GM18867 (cell line): Measurements from ENCODE around the gene FSTL3.
"Not testable (repeated sequence)": the region's sequence is repeated elsewhere in the genome, so short reads cannot be mapped to it uniquely, and the experiment has no call there.

Experiments used
- ATAC-seq: cut with Tn5 transposase; IDR thresholded peaks from one replicate; pipeline ENCODE4 v1.9.1; 2021; ENCODE audit warnings: mild to moderate bottlenecking, moderate library complexity; ENCODE audit not compliant: unreplicated experiment

FSTL3 gene

DNA sequence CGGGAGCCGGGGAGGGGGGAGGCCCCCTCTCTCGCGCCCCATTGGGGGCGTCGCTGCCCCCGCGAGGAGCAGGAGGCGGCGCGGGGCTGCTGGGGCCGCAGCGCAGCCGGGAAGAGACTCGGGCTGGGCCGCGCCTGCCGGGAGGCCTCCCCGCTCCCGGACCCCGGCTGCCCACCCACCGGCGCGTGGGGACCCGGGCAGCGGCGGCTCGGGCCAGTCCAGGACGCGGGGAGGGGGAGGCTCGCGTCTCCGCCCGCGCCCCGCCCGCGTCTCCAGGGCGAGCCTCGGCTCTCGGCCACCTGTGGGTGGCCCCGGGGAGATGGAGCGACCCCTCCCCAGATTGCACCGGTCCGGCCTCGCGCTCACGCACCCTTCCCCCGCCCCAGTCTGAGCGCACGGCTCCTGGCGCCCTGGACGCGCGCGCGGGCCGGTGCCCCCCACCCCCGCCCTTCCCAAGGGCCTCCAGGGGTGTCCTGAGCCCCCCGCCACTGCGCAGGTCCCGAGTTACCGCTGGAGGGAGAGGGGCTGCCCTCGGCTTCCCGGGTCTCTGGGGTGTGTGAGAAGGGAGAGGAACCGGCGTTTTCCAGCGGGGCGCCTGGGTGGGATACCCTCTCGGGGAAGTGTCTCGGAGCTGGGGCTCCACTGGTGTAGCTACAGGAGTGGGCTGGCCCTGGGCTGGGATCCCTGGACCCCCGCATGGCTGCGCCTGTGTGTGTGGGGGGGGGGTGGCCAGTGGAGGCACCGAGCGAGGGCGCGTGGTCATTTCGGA lies 33.2 kb downstream of the FSTL3 start:
- ATAC-seq, result no peak

DNA sequence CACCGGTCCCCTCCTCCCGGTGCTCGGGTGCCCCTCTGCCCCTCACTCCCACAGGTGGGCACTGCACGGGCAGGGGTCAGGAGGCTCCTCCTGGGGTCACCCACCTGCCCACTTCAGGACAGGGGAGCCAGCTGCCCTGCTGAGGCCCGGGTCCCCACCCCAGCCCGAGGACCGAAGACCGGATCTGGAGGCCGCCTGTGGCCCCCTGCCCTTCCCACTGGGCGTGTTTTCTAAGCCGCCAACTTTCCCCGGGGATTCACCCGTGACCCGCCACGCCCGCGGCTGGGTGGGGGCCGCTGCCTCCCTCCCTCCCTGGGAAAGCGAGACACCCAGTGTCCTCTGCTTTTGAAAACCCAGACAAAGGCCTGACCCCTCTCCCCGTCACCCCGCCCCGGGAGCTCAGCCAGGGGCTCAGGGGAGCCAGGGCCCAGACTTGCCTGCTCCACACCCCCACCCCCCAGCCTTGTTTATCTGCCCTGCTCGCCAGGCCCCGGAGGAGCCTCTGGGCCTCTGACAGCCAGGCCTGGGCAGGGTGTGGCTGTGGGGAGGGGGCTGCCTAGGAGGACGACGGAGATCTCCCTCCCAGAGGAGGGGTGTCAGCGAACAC lies 33.9 kb downstream of the FSTL3 start:
- no peak for ATAC-seq

DNA sequence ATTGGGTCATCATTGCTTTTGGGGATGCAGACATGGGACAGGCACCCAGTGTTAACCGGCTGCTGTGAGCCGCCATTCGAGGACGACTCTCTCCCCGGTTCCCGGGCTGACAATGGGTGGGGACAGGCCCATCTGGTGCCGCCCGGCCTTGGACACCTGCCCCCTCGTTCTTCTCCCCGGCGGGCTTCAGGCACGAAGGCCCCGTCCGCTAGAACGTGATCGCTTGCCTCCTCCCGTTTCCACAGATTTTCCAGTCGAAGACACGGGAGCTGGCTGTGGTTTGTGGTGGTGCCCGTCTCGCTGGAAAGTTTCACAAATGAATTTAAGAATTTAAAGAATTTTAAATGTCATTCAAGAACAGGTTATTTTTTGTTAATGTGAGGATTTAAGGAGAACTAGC lies 34.6 kb downstream of the FSTL3 start:
- ATAC-seq, result no peak

GRCh38 chr19:711254-711653 lies 35.1 kb downstream of the FSTL3 start:
- ATAC-seq, result no peak

DNA sequence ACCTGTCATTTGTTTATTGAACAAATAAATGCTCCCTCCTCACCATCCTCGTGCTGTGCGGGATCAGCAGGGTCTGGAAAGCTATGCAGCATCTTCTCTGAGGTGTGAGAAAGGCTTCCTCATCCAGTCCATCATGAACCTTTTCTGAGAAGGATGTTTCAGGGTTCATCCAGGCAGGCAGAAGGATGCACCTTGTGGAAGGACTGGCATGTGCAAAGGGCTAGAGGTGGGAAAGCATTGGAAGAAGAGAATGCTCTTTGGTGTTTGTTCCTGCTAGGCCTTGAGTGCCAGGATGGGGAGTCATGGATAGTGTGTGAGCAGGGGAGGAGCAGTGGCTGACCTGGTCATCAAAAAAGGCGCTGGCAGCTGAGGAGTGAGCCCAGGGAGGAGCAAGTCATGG lies 39.2 kb downstream of the FSTL3 start:
- no peak for ATAC-seq

- ATAC-seq, result no peak
These were observed 42.2 kb downstream of the FSTL3 start for GRCh38 chr19:718251-718951.

DNA sequence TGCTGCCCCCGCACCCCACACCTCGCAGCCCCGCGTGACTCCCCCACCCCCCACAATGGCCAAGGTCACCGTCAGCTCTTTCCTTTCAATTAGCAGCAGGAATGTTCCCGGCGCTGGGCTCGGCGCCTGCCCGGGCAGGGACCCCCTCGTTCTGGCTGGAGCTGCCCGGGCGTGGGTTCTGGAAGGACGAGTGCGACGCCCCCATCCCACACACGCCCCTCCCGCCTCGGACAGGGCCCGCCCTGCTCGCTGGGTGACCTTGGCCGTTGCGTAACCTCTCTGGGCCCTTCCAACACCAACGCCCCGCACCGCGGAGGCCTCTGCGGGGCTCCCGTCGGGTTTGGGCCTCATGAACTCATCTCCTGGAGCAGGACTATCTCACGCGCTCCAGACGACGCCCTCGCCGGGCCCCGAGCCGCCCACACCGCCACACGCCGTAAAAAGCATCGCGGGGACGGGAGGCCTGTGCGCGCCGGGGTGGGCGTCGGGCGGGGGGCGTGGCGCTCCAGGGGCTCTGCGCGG lies 42.9 kb downstream of the FSTL3 start:
- ATAC-seq, result no peak

DNA sequence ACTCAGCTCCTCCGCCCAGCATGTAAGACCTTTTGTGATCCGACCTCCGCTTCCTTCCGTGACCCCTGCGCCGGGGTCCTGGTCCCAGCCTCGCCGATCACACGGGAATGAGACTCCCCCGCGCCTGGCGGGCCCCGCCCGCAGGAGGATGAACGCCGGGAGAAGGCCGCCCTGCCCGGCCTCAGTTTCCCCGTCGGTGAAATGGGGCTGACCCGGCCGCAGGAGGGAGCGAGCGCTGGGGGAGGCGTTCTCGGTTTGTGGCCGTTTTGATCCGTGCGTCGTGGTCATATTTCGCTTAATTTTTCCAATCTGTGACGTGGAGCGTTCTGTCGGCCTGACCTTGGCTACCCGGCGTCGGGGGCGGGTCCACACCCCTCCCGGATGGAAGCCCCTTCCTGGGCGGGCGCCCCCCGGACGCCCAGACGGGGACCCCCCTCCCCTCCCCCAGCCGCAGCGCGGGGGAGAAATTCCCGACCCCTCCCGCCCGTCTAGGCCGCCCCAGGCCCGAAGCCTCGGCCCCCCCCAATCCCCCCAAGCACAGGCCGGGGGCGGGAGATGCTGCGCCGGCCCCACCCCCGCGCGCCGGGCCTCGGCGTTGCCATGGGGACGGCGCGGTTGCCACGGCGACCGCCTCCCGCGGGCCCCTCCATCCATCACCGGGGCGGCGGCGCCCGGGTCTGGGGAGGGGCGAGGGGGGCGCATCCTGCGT lies 43.6 kb downstream of the FSTL3 start:
- ATAC-seq, result no peak

- no peak for ATAC-seq
These were observed 44.4 kb downstream of the FSTL3 start for GRCh38 chr19:720345-721160.

- no peak for ATAC-seq
These were observed 46.4 kb downstream of the FSTL3 start for GRCh38 chr19:722553-723101.

GRCh38 chr19:723247-723646 lies 47.1 kb downstream of the FSTL3 start:
- no peak for ATAC-seq

DNA sequence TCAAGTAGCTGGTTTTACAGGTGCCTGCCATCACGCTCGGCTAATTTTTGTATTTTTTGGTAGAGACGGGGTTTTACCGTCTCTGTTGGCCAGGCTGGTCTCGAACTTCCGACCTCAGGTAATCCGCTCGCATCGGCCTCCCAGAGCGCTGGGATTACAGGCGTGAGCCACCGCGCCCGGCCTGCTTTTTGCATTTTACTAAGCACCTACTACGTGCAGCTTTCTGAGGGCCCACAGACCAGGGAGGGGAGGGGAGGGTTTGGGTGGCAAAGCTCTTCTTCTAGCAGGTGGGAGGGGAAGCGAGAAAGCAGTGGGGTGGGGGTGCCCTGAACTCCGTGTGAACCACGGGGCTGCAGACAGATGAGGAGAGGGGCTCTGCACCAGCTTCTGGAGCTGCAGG lies 47.5 kb downstream of the FSTL3 start:
- ATAC-seq, result no peak

DNA sequence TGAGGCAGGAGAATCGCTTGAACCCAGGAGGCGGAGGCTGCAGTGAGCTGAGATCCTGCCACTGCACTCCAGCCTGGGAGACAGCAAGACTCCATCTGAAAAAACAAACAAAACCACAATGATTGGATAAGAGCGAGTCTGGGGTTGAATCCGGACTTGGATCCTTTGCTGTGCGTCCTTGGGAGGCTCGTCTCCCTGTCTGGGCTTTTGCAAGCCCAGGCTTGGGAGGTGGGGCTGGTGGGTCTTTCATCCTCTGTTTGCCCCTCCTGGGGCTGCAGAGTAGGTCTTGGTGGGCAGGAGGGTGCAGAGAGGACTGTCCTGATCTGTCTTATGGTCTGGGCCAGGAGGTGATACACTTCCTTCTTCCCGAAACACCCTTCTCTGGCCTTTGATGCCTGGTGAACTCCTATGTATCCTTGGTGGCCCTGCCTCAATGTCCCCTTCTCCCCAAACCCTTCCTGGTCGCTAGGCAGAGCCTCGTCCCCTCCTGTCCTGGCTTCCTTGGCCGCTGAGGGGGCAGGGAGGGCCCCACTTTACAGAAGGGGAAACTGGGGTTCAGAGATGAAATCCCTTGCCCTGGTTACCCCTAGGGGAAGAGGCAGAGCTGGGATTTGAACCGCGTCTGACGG lies 49.4 kb downstream of the FSTL3 start:
- ATAC-seq, result no peak

- ATAC-seq, result no peak
These were observed 51.1 kb downstream of the FSTL3 start for GRCh38 chr19:726993-727956.

DNA sequence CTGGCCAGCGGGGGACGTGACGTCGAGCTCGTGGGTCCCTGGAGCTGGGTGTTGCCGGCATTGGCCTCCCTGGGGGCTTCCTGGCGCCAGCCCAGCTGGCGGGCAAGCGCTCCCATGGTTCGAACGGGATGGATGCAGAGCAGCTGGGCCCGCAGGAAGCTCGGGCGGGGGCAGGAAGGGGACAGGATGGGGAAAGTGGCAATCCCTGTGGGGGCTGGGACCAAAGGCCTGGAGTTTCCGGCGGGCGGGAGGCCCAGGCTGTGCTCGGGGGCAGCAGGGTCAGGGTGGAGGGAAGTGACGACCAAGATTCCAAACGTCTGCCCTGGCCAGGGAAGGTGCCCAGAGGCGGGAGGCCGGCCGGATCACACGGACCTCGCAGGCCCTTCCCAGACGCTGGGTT lies 51.8 kb downstream of the FSTL3 start:
- ATAC-seq, result no peak

GRCh38 chr19:729564-729963 lies 53.4 kb downstream of the FSTL3 start:
- not testable (repeated sequence) for ATAC-seq

DNA sequence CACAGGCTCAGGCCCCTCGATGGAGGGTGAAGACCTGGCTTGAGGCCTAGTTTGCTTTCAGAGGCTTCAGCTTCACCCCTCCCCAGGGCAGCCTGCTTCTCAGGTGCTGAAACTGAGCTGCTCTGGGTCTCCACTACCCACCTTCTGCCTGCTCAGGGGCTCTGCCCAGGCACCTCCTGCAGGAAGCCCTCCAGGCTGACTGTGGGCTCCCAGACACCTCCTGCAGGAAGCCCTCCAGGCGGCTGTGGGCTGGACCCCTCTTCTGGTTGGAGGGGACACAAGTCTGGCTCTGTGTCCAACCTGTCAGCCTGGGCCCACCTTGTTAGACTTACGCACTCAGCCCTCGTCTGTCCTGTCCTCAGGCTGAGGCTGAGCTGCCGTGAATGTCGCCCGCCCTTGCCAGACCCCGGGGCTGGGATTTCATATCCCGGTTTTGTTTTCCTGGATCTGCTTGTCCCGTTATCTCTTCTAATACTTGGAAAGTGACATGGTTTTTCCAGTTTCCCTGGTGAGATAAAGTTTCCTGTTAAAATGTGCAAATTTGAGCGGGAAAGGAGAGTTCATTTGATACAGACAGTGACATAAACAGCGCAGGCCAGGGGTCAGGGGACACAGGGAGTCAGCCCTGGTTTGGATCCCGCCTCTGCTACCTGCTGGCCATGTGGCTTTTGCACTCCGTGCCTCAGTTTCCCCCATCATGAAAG lies 53.9 kb downstream of the FSTL3 start:
- ATAC-seq, result no peak

GRCh38 chr19:731000-731399 lies 54.8 kb downstream of the FSTL3 start:
- no peak for ATAC-seq
